ENCODE results near the gene GGA2.

The GGA2 gene

DNA sequence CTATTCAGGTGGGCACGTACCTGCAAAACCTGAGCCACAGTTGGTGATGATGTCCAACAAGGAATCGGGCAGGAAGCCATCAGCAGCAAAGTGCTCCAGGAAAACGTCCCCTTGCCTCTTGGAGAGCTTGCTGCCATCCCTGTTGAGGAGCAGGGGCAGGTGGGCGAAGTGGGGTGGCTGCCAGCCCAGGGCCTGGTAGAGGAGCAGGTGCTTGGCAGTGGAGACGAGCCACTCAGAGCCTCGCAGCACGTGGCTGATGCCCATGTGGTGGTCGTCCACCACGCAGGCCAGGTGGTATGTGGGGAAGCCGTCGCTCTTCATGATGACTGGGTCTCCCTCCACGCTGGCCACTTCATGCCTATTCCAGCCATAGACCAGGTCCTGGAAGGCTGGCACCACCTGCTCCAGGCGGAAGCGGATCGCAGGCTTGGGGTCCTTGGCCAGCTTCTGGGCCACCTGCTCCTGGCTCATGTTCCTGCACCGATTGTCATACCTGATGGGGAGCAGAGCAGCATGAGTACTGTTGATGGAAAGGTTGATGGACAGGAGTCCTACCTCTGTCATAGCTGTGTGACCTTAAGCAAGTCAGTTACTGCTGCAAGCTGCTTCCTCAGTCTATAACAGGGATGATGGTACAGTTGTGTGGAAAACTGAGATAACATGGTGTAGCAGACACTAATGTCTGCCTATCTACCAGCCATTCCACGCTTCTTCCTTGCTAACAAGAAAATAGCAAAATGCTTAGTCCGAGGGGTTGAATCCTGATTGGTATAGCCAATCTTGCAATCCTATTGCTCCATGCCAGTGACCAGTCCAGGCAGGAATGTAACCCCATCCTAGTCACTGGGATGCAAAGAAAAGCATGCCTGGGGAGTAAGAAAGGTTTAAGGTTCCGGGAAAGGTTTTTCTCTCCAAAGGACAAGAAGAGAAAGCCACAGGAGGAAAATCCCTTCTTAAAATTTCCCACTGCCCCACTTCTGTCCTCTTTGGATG, 24.9 kb upstream of the GGA2 start:
- DNase-seq (ENCODE audit: low read depth in 2 of 2), result no peak
- no peak overlapping the region for H3K4me3 ChIP-seq (replicated peaks in 1 of 2; ENCODE audit: low read depth in 2 of 2, low read length in 2 of 2)
- TF ChIP-seq, protein P1, sequence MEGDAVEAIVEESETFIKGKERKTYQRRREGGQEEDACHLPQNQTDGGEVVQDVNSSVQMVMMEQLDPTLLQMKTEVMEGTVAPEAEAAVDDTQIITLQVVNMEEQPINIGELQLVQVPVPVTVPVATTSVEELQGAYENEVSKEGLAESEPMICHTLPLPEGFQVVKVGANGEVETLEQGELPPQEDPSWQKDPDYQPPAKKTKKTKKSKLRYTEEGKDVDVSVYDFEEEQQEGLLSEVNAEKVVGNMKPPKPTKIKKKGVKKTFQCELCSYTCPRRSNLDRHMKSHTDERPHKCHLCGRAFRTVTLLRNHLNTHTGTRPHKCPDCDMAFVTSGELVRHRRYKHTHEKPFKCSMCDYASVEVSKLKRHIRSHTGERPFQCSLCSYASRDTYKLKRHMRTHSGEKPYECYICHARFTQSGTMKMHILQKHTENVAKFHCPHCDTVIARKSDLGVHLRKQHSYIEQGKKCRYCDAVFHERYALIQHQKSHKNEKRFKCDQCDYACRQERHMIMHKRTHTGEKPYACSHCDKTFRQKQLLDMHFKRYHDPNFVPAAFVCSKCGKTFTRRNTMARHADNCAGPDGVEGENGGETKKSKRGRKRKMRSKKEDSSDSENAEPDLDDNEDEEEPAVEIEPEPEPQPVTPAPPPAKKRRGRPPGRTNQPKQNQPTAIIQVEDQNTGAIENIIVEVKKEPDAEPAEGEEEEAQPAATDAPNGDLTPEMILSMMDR (IDR thresholded peaks at IDR 0.05; ENCODE audit: low read depth, low read length), result no peak

GRCh38 chr16:23532448-23532847, 22.2 kb upstream of the GGA2 start:
- TF ChIP-seq, protein P1 (IDR thresholded peaks at IDR 0.05; ENCODE audit: low read depth, low read length), result no peak
- no peak overlapping the region for H3K4me3 ChIP-seq (replicated peaks in 1 of 2; ENCODE audit: low read depth in 2 of 2, low read length in 2 of 2)
- no peak for DNase-seq (ENCODE audit: low read depth in 2 of 2)

DNA sequence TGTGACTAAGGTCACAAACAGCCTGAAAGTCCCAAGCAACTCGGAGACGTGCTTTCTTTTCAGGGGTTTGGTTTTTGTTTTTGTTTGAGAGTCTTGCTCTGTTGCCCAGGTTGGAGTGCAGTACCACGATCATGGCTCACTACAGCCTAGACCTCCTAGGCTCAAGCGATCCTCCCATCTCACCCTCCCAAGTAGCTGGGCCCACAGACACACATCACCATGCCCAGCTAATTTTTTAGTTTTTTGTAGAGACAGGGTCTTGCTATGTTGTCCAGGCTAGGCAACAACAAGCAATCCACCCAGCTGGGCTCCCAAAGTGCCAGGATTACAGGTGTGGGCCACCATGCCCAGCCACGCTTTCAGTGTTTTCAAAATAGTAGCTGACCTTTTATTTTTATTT, 19.8 kb upstream of the GGA2 start:
- TF ChIP-seq, protein P1 (IDR thresholded peaks at IDR 0.05; ENCODE audit: low read depth, low read length), result no peak
- no peak overlapping the region for H3K4me3 ChIP-seq (replicated peaks in 1 of 2; ENCODE audit: low read depth in 2 of 2, low read length in 2 of 2)
- DNase-seq (ENCODE audit: low read depth in 2 of 2), result no peak

DNA sequence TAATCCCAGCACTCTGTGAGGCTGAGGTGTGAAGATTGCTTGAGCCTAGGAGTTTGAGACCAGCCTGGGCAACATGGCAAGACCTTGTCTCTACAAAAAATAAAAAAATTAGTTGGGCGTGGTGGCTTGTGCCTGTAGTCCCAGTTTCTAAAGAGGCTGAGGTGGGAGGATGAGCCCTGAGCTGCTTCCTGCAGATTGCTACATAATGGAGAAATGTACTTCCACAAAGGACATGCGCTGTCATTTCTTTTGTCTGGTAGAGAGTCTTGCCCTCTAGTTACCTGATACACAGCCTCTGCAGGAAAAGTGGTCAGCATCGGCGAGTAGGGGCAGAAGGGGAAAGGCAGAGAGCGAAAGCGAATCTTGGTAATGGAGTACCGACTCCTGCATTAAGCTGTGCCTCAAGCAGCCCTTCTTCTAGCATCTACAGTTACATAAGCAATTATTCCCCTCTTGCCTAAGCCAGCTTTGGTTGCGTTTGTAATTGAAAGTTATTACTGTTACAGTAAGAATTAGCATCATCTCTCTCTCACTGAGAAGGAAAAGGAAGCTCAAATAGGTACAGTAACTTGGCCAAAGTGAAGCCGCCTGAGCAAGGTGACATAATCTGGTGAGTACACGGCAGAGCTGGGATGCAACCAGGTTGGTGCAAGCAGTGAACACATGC, 18.5 kb upstream of the GGA2 start:
- H3K4me3 ChIP-seq (replicated peaks in 1 of 2; ENCODE audit: low read depth in 2 of 2, low read length in 2 of 2), result no peak overlapping the region
- TF ChIP-seq, protein P1 (IDR thresholded peaks at IDR 0.05; ENCODE audit: low read depth, low read length), result no peak
- DNase-seq (ENCODE audit: low read depth in 2 of 2), result no peak

- TF ChIP-seq, protein P1 (IDR thresholded peaks at IDR 0.05; ENCODE audit: low read depth, low read length), result no peak
- H3K4me3 ChIP-seq (replicated peaks in 1 of 2; ENCODE audit: low read depth in 2 of 2, low read length in 2 of 2), result no peak overlapping the region
- no peak for DNase-seq (ENCODE audit: low read depth in 2 of 2)
Measured at GRCh38 chr16:23527961-23528643, 17.8 kb upstream of the GGA2 start.

DNA sequence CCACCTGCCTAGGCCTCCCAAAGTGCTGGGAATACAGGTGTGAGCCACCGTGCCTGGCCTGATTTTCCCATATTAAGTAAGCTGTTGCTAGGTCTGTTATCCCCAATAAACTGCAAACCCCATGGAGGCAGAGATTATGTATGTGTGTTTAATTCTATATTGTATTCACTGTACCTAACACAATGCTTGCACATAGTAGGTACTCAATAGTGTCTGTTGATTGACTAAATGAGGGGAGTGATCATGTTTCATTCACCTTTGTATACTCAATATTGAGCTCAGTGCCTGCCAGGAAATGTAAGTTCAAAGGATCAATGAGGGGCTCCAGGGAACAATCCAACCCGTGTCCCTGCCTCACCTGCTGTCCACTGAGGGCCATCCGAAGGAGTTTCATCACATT, 14.6 kb upstream of the GGA2 start:
- DNase-seq (ENCODE audit: low read depth in 2 of 2), result no peak
- H3K4me3 ChIP-seq (replicated peaks in 1 of 2; ENCODE audit: low read depth in 2 of 2, low read length in 2 of 2), result no peak overlapping the region
- TF ChIP-seq, protein P1 (IDR thresholded peaks at IDR 0.05; ENCODE audit: low read depth, low read length), result no peak
